ENCODE measurements around the gene CLNK. TPM values are rescaled to one million over a fixed set of nuclear protein-coding genes. Genes with fewer than 3 reads are reported as not detected.

The CLNK gene
- total RNA-seq, 1 donor from 2014 or later: not detected

DNA sequence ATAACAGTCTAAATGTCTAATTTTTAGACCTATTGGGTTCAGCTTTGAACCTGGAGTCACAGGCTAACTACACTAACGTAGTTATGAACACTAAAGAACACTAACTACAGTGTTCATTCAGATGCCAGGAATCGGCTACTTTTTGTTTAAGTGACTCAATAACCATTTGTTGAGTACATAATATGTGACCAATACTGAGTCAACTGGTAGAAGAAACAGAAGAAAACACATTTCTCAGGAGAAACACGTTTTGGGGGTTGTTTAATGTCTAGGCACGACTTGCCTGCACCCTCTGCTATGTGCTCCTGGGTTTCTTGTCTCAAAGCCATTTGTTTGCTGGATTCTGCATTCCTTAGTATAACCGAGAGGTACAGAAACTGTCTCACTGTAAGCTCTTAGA, 18.6 kb upstream of the CLNK start:
- no peaks in the 10 kb centered on the region for H3K4me1 Mint-ChIP-seq (ENCODE audit: low read depth)
- TF ChIP-seq, protein P1, sequence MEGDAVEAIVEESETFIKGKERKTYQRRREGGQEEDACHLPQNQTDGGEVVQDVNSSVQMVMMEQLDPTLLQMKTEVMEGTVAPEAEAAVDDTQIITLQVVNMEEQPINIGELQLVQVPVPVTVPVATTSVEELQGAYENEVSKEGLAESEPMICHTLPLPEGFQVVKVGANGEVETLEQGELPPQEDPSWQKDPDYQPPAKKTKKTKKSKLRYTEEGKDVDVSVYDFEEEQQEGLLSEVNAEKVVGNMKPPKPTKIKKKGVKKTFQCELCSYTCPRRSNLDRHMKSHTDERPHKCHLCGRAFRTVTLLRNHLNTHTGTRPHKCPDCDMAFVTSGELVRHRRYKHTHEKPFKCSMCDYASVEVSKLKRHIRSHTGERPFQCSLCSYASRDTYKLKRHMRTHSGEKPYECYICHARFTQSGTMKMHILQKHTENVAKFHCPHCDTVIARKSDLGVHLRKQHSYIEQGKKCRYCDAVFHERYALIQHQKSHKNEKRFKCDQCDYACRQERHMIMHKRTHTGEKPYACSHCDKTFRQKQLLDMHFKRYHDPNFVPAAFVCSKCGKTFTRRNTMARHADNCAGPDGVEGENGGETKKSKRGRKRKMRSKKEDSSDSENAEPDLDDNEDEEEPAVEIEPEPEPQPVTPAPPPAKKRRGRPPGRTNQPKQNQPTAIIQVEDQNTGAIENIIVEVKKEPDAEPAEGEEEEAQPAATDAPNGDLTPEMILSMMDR (IDR thresholded peaks at IDR 0.05; ENCODE audit: unreplicated experiment): no peak
- H3K36me3 Mint-ChIP-seq (ENCODE audit: insufficient read depth): no peaks in the 10 kb centered on the region

DNA sequence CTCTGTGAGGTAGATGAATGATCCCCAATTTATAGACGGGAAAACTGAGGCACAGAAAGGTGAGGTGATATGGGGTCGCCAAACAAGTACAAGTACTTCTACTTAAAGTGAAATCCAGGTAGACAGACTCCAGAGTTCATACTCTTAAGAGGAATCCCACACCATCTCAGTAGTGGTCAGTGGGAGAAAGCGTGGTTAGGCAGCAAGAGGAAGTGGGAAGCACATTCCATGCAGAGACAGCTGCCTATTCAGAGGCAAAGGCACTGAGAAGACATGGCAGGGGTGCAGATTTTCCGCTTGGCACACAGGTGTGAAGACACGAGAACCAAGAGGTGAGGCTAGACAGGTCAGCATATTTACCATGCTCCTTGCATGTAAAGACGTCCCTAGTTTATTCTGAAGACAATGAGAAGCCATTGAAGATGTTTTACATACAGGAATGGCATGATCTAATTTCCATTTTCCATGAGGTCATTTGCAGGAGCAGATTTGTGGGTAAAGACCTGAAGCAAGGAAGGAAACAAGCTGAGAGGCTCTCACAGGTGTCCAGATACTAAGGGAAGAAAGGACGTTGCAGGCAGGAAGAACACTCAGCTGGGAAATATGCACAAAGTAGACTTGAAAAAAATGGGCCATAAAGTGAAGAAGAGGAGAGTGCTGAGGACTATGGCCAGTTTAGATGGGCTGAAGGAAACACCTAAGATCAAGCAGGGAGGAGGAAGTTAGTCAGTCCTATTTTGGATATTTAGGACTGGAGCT, 17.3 kb upstream of the CLNK start:
- TF ChIP-seq, protein P1 (IDR thresholded peaks at IDR 0.05; ENCODE audit: unreplicated experiment): no peak
- Mint-ChIP-seq H3K36me3 (ENCODE audit: insufficient read depth) (no peaks in the 10 kb centered on the region), H3K4me3 (ENCODE audit: low read depth) (no peak overlapping the region), H3K27ac (no peak overlapping the region), H3K27me3 (no peaks in the 10 kb centered on the region), H3K4me1 (ENCODE audit: low read depth) (no peaks in the 10 kb centered on the region), H3K9me3 (ENCODE audit: low read depth) (no peaks in the 10 kb centered on the region)
- DNase-seq (ENCODE audit: low spot score, unreplicated experiment): no peak

More for the DNA sequence above, 18.6 kb upstream of the CLNK start:
- no peak for DNase-seq (ENCODE audit: low spot score, unreplicated experiment)
- no peaks in the 10 kb centered on the region for H3K9me3 Mint-ChIP-seq (ENCODE audit: low read depth)
- no peak overlapping the region for H3K4me3 Mint-ChIP-seq (ENCODE audit: low read depth)
- no peak overlapping the region for H3K27ac Mint-ChIP-seq
- no peaks in the 10 kb centered on the region for H3K27me3 Mint-ChIP-seq

DNA sequence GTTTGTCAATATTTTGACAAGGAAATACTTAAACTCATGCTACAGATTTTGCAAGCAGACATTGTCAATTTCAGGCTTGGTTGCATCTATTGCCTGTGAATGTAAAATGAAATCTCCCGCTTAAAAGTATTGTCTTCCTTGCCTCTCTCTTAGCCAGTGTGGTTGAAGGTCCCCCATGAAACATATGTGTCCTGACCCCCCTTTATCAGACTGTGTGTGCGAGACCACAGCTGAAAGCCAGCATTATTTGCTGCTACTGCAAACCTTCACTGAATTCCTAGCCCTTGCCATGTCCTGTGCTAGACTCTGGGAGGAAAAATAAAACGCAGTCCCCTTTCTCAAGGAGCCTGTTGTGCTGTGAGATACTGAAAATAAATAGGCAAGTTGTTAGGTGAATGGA, 16.6 kb upstream of the CLNK start:
- Mint-ChIP-seq H3K4me1 (ENCODE audit: low read depth) (no peaks in the 10 kb centered on the region), H3K4me3 (ENCODE audit: low read depth) (no peak overlapping the region), H3K9me3 (ENCODE audit: low read depth) (no peaks in the 10 kb centered on the region), H3K27ac (no peak overlapping the region), H3K27me3 (no peaks in the 10 kb centered on the region), H3K36me3 (ENCODE audit: insufficient read depth) (no peaks in the 10 kb centered on the region)
- TF ChIP-seq, protein P1 (IDR thresholded peaks at IDR 0.05; ENCODE audit: unreplicated experiment): no peak
- no peak for DNase-seq (ENCODE audit: low spot score, unreplicated experiment)

DNA sequence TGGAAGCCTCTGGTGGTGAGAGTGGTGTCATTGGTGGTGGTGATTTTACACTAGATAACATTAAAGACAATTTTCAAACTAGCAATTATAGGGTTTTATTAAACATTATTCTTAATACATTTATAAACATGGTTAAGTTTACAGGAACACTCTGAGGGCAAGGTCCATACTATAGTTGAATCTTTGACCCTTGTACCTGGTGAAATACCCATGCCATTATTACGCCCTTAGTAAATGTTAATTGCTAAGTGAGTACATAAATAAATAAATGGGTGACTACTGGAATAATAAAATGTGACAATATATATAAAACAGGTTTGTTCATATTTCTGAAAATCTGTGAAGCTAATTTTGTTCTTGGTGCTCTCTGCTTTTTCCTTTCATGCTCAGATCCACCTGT, 13.6 kb upstream of the CLNK start:
- Mint-ChIP-seq H3K4me1 (ENCODE audit: low read depth) (peaks cover 4% of the 10 kb centered on the region), H3K4me3 (ENCODE audit: low read depth) (no peak overlapping the region), H3K36me3 (ENCODE audit: insufficient read depth) (no peaks in the 10 kb centered on the region), H3K9me3 (ENCODE audit: low read depth) (peaks cover 1% of the 10 kb centered on the region), H3K27me3 (no peaks in the 10 kb centered on the region), H3K27ac (no peak overlapping the region)
- TF ChIP-seq, protein P1 (IDR thresholded peaks at IDR 0.05; ENCODE audit: unreplicated experiment): no peak
- no peak for DNase-seq (ENCODE audit: low spot score, unreplicated experiment)

DNA sequence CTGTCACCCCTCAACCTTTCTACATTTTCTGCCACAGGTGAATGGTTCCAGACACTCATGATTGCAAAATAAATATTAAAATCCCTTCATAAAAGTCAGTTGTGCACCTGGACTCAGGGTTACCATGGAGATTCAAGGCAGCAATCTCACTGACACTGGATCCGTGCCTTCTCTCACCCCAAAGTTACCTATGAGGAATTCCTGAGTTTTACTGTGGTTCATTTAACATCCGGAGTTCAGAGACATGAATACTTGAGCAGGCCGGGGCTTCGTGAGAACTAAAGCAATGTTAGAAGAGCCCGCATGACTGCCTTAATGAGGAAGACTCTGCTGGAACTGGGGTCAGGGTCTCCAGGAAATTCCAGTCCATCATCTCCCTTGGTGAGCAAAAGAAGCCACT, 12.5 kb upstream of the CLNK start:
- Mint-ChIP-seq H3K9me3 (ENCODE audit: low read depth) (peaks cover 4% of the 10 kb centered on the region), H3K27me3 (no peaks in the 10 kb centered on the region), H3K4me3 (ENCODE audit: low read depth) (no peak overlapping the region), H3K27ac (no peak overlapping the region), H3K4me1 (ENCODE audit: low read depth) (peaks cover 4% of the 10 kb centered on the region), H3K36me3 (ENCODE audit: insufficient read depth) (no peaks in the 10 kb centered on the region)
- DNase-seq (ENCODE audit: low spot score, unreplicated experiment): no peak
- TF ChIP-seq, protein P1 (IDR thresholded peaks at IDR 0.05; ENCODE audit: unreplicated experiment): no peak
